Stomach (tissue), 4 donors: ENCODE measurements around the gene MAS1L.

Source experiments
- EP300 ChIP-seq: sonication (generic); formaldehyde crosslinking; IDR thresholded peaks from one replicate; pipeline ENCODE4 v1.6.1; 2017; ENCODE audit warnings: antibody characterized with exemption
- POLR2A ChIP-seq, 4 donors: fragments of 450-650 bp; IDR thresholded peaks; one replicate each; pipeline ENCODE4 v1.6.1; 2016; ENCODE audit warnings: antibody characterized with exemption in 4 of 4, control low read depth in 2 of 4, mild to moderate bottlenecking in 1 of 4, moderate library complexity in 1 of 4
- POLR2AphosphoS5 ChIP-seq, 3 donors: sonication (generic); formaldehyde crosslinking; IDR thresholded peaks; one replicate each; pipeline ENCODE4 v1.6.1; 2016; ENCODE audit warnings: antibody characterized with exemption in 3 of 3
- TF ChIP-seq, protein P1 (sequence below), 7 experiments: fragments of 450-650 bp in 4 of 7; fragments of 200-600 bp in 3 of 7; sonication (generic) in 3 of 7; IDR thresholded peaks; one replicate each; pipeline ENCODE4 v1.5.1; 2016 to 2019; ENCODE audit warnings: antibody characterized with exemption in 7 of 7, control low read depth in 2 of 7, mild to moderate bottlenecking in 1 of 7

DNA sequence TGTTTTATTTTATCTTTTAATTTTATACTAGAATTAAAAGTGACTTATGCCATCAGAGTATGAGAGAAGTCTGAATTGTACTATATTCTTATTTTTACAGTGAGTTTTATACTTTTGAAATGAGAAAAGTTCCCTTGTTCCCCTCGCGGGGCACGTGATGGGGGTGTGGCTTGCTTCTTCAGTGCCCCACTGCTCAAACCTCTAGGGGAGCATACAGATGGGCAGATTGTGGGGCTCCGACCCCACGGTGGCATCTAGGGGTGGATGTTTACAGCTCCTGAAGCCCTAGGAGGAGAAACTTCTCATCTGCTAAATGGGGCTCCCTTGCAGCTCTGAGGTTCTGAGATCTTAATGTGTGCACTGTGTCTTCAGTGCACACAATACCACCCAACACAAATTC, 11.9 kb upstream of the MAS1L start:
- TF ChIP-seq, protein P1, sequence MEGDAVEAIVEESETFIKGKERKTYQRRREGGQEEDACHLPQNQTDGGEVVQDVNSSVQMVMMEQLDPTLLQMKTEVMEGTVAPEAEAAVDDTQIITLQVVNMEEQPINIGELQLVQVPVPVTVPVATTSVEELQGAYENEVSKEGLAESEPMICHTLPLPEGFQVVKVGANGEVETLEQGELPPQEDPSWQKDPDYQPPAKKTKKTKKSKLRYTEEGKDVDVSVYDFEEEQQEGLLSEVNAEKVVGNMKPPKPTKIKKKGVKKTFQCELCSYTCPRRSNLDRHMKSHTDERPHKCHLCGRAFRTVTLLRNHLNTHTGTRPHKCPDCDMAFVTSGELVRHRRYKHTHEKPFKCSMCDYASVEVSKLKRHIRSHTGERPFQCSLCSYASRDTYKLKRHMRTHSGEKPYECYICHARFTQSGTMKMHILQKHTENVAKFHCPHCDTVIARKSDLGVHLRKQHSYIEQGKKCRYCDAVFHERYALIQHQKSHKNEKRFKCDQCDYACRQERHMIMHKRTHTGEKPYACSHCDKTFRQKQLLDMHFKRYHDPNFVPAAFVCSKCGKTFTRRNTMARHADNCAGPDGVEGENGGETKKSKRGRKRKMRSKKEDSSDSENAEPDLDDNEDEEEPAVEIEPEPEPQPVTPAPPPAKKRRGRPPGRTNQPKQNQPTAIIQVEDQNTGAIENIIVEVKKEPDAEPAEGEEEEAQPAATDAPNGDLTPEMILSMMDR (IDR thresholded peaks at IDR 0.05) = no peak
- TF ChIP-seq EP300 (no peak), POLR2A (IDR thresholded peaks at IDR 0.05) (no peak), POLR2AphosphoS5 (IDR thresholded peaks at IDR 0.05) (no peak)
